Transverse colon (tissue), 3 donors: Measurements from ENCODE around the gene MROH9.
A peak's percentile ranks its signal among the peaks of the same experiment; 100 is the strongest.

Source experiments
- CTCF ChIP-seq, 5 experiments: fragments of 200-600 bp in 3 of 5; fragments of 450-650 bp in 2 of 5; sonication (generic) in 3 of 5; IDR thresholded peaks; 1 replicate in 2 of 5; 2 replicates in 3 of 5; pipeline ENCODE4 v1.5.1; 2016 to 2017; ENCODE audit warnings: antibody characterized with exemption in 5 of 5, inconsistent platforms in 3 of 5, mild to moderate bottlenecking in 2 of 5, moderate library complexity in 1 of 5
- EP300 ChIP-seq: sonication (generic); formaldehyde crosslinking; IDR thresholded peaks from one replicate; pipeline ENCODE4 v1.6.1; 2017; ENCODE audit warnings: antibody characterized with exemption, low read depth

- TF ChIP-seq EP300 (no peak), CTCF (IDR thresholded peaks at IDR 0.05) (peak; percentile 65 to 75 (median 71))
Measured at GRCh38 chr1:170929835-170930554, 5.3 kb upstream of the MROH9 start.
